Muscle of leg (tissue), 11 donors: ENCODE measurements around the gene STOML2. TPM values are rescaled to one million over a fixed set of nuclear protein-coding genes. Genes with fewer than 3 reads are reported as not detected.
A peak's percentile ranks its signal among the peaks of the same experiment; 100 is the strongest.

Experiments
- DNase-seq: peaks from one replicate; pipeline ENCODE4 v3.0.0; 2013
- H3K27ac ChIP-seq: one replicate; pipeline ENCODE4 v1.5.1; 2013; ENCODE audit warnings: mild to moderate bottlenecking, low read length, control low read depth
- H3K27me3 ChIP-seq: one replicate; pipeline ENCODE4 v1.6.1; 2013; ENCODE audit warnings: low read length; ENCODE audit not compliant: control insufficient read depth, insufficient read depth
- H3K36me3 ChIP-seq: one replicate; pipeline ENCODE4 v1.6.1; 2013; ENCODE audit warnings: low read length; ENCODE audit not compliant: control insufficient read depth, insufficient read depth
- H3K4me1 ChIP-seq: one replicate; pipeline ENCODE4 v1.6.1; 2013; ENCODE audit warnings: low read length; ENCODE audit not compliant: control insufficient read depth, insufficient read depth
- H3K4me3 ChIP-seq: one replicate; pipeline ENCODE4 v1.5.1; 2013; ENCODE audit warnings: low read length, control low read depth
- H3K9me3 ChIP-seq: replicated peaks from 2 replicates; pipeline ENCODE4 v1.6.1; 2013; ENCODE audit warnings: low read depth, low read length; ENCODE audit not compliant: control insufficient read depth
- WGBS: methylation state at CpG from one replicate; pipeline ENCODE4 v1.1.5; 2013; ENCODE audit warnings: missing lambda C conversion rate; ENCODE audit not compliant: insufficient coverage; 5-methylcytosine and 5-hydroxymethylcytosine counted together
- polyA plus RNA-seq, 8 donors: library from polyadenylated mRNA; unstranded; fragments of 120-200 nt; gene quantifications; one replicate each; pipeline versions ENCODE4 v1.2.1 to v1.2.3, GENCODE V29; 2013; ENCODE audit warnings: inconsistent platforms in 1 of 8, low replicate concordance in 1 of 8; ENCODE audit not compliant: insufficient read length in 8 of 8, insufficient read depth in 1 of 8
- total RNA-seq: library from RNA; stranded (reverse); fragments of 120-200 nt; gene quantifications from one replicate; pipeline ENCODE4 v1.2.4, GENCODE V29; 2013

STOML2 gene
- total and polyA plus RNA-seq, 9 donors, result 73.0 to 81.2 (median 77.7) TPM

GRCh38 chr9:35057271-35057620, 45.7 kb downstream of the STOML2 start:
- no peak for DNase-seq

GRCh38 chr9:35056571-35057270, 46.2 kb downstream of the STOML2 start:
- DNase-seq, result no peak
- Histone ChIP-seq H3K36me3 (peaks cover 72% of the 10 kb centered on the region), H3K27ac (no peak overlapping the region), H3K27me3 (no peaks in the 10 kb centered on the region), H3K4me1 (no peaks in the 10 kb centered on the region), H3K4me3 (no peak overlapping the region), H3K9me3 (no peaks in the 10 kb centered on the region)
- WGBS, result 85% methylated on average over 4 of the region's 9 CpGs

More at GRCh38 chr9:35057271-35057620, 45.7 kb downstream of the STOML2 start:
- H3K27ac ChIP-seq, result no peak overlapping the region
- no peak overlapping the region for H3K4me3 ChIP-seq
- no peaks in the 10 kb centered on the region for H3K27me3 ChIP-seq
- no peaks in the 10 kb centered on the region for H3K4me1 ChIP-seq
- peaks cover 73% of the 10 kb centered on the region for H3K36me3 ChIP-seq
- WGBS, result 98% methylated on average over 8 of the region's 8 CpGs
- H3K9me3 ChIP-seq, result no peaks in the 10 kb centered on the region

- no peak overlapping the region for H3K4me3 ChIP-seq
- H3K9me3 ChIP-seq, result no peaks in the 10 kb centered on the region
- WGBS, result 92% methylated on average over 9 of the region's 14 CpGs
- no peaks in the 10 kb centered on the region for H3K4me1 ChIP-seq
- DNase-seq, result no peak
- no peaks in the 10 kb centered on the region for H3K27me3 ChIP-seq
- H3K36me3 ChIP-seq, result peaks cover 63% of the 10 kb centered on the region
- no peak overlapping the region for H3K27ac ChIP-seq
These were observed 47.9 kb downstream of the STOML2 start for GRCh38 chr9:35054871-35055644.

GRCh38 chr9:35054185-35054835, 48.6 kb downstream of the STOML2 start:
- Histone ChIP-seq H3K4me1 (no peaks in the 10 kb centered on the region), H3K9me3 (no peaks in the 10 kb centered on the region), H3K4me3 (no peak overlapping the region), H3K27ac (no peak overlapping the region), H3K36me3 (peaks cover 62% of the 10 kb centered on the region), H3K27me3 (no peaks in the 10 kb centered on the region)
- no peak for DNase-seq
- WGBS, result 50% methylated on average over 2 of the region's 5 CpGs

GRCh38 chr9:35051069-35051967, 51.6 kb downstream of the STOML2 start:
- H3K9me3 ChIP-seq, result no peaks in the 10 kb centered on the region
- H3K27ac ChIP-seq, result no peak overlapping the region
- H3K4me1 ChIP-seq, result no peaks in the 10 kb centered on the region
- 100% methylated on average over 1 of the region's 7 CpGs for WGBS
- DNase-seq, result peak; percentile 44
- H3K36me3 ChIP-seq, result peaks cover 45% of the 10 kb centered on the region
- no peaks in the 10 kb centered on the region for H3K27me3 ChIP-seq
- H3K4me3 ChIP-seq, result no peak overlapping the region

Other genes with a start within 250 kb of the STOML2 start
- 0.09 TPM for gene PHF24, start 144.8 kb downstream of the STOML2 start, total RNA-seq
- gene PHF24, start 144.8 kb downstream of the STOML2 start, polyA plus RNA-seq, result under 1 TPM; 0.06 to 0.54 (median 0.13) TPM
- gene DNAJB5, start 113.4 kb downstream of the STOML2 start, total RNA-seq, result 17.8 TPM
- 10 to 100 TPM; 27.6 to 51.5 (median 34.8) TPM for gene DNAJB5, start 113.4 kb downstream of the STOML2 start, polyA plus RNA-seq
- 188 TPM for gene VCP, start 30.5 kb downstream of the STOML2 start, total RNA-seq
- 100 to 1,000 TPM; 152 to 198 (median 177) TPM for gene VCP, start 30.5 kb downstream of the STOML2 start, polyA plus RNA-seq
- 23.1 TPM for gene FANCG, start 23.2 kb downstream of the STOML2 start, total RNA-seq
- gene FANCG, start 23.2 kb downstream of the STOML2 start, polyA plus RNA-seq, result 10 to 100 TPM; 25.1 to 34.5 (median 31.1) TPM
- 9.1 TPM for gene PIGO, start 6.5 kb downstream of the STOML2 start, total RNA-seq
- 10 to 100 TPM; 10.1 to 16.0 (median 14.0) TPM for gene PIGO, start 6.5 kb downstream of the STOML2 start, polyA plus RNA-seq
- gene ATOSB, start 12.7 kb upstream of the STOML2 start, total RNA-seq, result 6.4 TPM
- 10 to 100 TPM in 7 of 8 donors, 1 to 10 TPM in 1; 9.7 to 12.5 (median 11.6) TPM for gene ATOSB, start 12.7 kb upstream of the STOML2 start, polyA plus RNA-seq
- gene UNC13B, start 58.9 kb upstream of the STOML2 start, total RNA-seq, result 14.6 TPM
- 10 to 100 TPM; 12.0 to 23.5 (median 15.7) TPM for gene UNC13B, start 58.9 kb upstream of the STOML2 start, polyA plus RNA-seq